Measurements from ENCODE around the gene TPSB2. TPM values are rescaled to one million over a fixed set of nuclear protein-coding genes. Genes with fewer than 3 reads are reported as not detected.

The TPSB2 gene
- total RNA-seq, 1 donor from 2014 or later: not detected

DNA sequence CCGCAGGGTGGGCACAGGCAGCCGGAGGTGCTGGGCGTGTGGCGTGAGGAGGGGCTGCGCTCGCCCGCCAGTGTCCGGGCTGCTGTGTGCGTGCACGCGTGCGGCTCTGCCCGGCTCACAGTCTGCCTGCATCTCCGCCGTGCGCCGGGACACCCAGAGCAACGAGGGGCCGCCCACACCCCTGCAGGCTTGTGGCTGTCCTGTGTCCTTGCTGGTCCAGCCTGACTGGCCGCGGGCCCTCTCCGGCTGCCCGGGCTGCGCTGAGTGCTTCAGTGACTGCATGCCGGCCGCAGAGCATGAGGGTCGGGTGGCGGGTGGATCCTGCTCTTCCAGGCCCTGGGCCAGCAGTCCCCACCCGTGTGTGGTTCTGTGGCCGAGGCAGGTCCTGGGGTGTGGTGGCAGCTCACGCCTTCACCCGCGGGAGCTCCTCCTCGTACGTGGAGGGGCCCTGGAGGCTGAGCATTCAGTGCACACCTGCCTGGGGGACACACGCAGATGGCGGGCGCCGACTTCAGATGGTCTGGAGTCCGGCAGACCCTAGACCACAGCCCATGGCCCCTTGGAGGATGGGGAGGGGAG is 17.3 kb downstream of the TPSB2 start:
- DNase-seq (ENCODE audit: low read depth): no peak
- Histone ChIP-seq H3K27me3 (ENCODE audit: control insufficient read depth, insufficient read depth, low read length) (no peaks in the 10 kb centered on the region), H3K36me3 (ENCODE audit: control insufficient read depth, insufficient read depth, low read length) (no peaks in the 10 kb centered on the region), H3K4me3 (ENCODE audit: low read depth, low read length) (no peak overlapping the region)
- TF ChIP-seq, protein P1, sequence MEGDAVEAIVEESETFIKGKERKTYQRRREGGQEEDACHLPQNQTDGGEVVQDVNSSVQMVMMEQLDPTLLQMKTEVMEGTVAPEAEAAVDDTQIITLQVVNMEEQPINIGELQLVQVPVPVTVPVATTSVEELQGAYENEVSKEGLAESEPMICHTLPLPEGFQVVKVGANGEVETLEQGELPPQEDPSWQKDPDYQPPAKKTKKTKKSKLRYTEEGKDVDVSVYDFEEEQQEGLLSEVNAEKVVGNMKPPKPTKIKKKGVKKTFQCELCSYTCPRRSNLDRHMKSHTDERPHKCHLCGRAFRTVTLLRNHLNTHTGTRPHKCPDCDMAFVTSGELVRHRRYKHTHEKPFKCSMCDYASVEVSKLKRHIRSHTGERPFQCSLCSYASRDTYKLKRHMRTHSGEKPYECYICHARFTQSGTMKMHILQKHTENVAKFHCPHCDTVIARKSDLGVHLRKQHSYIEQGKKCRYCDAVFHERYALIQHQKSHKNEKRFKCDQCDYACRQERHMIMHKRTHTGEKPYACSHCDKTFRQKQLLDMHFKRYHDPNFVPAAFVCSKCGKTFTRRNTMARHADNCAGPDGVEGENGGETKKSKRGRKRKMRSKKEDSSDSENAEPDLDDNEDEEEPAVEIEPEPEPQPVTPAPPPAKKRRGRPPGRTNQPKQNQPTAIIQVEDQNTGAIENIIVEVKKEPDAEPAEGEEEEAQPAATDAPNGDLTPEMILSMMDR (IDR thresholded peaks at IDR 0.05; ENCODE audit: insufficient read depth, low read length, poor library complexity, severe bottlenecking): no peak

GRCh38 chr16:1211451-1212268 is 18.3 kb downstream of the TPSB2 start:
- Histone ChIP-seq H3K4me3 (ENCODE audit: low read depth, low read length) (no peak overlapping the region), H3K36me3 (ENCODE audit: control insufficient read depth, insufficient read depth, low read length) (no peaks in the 10 kb centered on the region), H3K27me3 (ENCODE audit: control insufficient read depth, insufficient read depth, low read length) (no peaks in the 10 kb centered on the region)
- TF ChIP-seq, protein P1 (IDR thresholded peaks at IDR 0.05; ENCODE audit: insufficient read depth, low read length, poor library complexity, severe bottlenecking): no peak
- DNase-seq (ENCODE audit: low read depth): no peak

GRCh38 chr16:1210461-1210860 is 19.5 kb downstream of the TPSB2 start:
- Histone ChIP-seq H3K27me3 (ENCODE audit: control insufficient read depth, insufficient read depth, low read length) (no peaks in the 10 kb centered on the region), H3K4me3 (ENCODE audit: low read depth, low read length) (no peak overlapping the region), H3K36me3 (ENCODE audit: control insufficient read depth, insufficient read depth, low read length) (no peaks in the 10 kb centered on the region)
- DNase-seq (ENCODE audit: low read depth): no peak
- TF ChIP-seq, protein P1 (IDR thresholded peaks at IDR 0.05; ENCODE audit: insufficient read depth, low read length, poor library complexity, severe bottlenecking): no peak

DNA sequence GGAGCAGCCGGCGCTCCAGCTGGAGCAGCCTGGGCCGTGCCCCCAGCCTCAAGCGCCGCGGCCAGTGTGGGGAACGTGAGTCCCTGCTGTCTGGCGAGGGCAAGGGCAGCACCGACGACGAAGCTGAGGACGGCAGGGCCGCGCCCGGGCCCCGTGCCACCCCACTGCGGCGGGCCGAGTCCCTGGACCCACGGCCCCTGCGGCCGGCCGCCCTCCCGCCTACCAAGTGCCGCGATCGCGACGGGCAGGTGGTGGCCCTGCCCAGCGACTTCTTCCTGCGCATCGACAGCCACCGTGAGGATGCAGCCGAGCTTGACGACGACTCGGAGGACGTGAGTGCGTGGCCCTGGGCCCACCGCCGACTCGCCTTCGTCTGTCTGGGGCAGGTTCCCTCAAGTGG is 20.9 kb downstream of the TPSB2 start:
- DNase-seq (ENCODE audit: low read depth): no peak
- Histone ChIP-seq H3K4me3 (ENCODE audit: low read depth, low read length) (no peak overlapping the region), H3K27me3 (ENCODE audit: control insufficient read depth, insufficient read depth, low read length) (peaks cover 2% of the 10 kb centered on the region), H3K36me3 (ENCODE audit: control insufficient read depth, insufficient read depth, low read length) (no peaks in the 10 kb centered on the region)
- TF ChIP-seq, protein P1 (IDR thresholded peaks at IDR 0.05; ENCODE audit: insufficient read depth, low read length, poor library complexity, severe bottlenecking): no peak

DNA sequence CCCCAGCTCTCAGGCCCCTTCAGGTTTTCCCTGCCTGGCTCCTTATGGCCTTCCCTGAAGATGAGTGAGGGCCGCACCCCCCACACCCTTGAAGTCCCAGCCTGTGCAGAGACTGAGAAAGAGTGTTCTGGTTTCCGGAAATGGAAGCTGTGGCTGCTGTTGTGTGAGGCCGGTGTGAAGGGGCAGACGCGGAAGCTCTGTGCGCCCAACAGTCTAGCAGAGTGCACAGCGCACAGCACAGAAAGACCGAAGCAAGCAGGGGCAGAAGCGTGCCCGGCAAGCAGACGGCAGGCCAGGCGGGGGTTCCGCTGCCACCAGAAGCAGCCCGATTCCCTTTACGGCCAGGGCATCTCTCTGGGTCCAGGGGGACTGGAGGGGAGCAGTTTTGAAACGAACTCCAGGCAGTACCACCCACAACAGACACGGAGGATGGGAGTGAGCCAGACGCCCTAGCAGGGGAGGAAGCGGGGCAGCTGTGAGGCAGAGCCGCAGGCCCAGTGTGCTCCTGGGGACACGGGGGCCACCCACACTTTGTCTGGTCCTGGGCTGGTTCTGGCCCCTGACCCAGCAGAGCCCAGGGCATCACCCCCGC is 21.6 kb downstream of the TPSB2 start:
- no peak overlapping the region for H3K4me3 ChIP-seq (ENCODE audit: low read depth, low read length)
- TF ChIP-seq, protein P1 (IDR thresholded peaks at IDR 0.05; ENCODE audit: insufficient read depth, low read length, poor library complexity, severe bottlenecking): no peak
- H3K27me3 ChIP-seq (ENCODE audit: control insufficient read depth, insufficient read depth, low read length): peaks cover 2% of the 10 kb centered on the region
- no peaks in the 10 kb centered on the region for H3K36me3 ChIP-seq (ENCODE audit: control insufficient read depth, insufficient read depth, low read length)
- DNase-seq (ENCODE audit: low read depth): no peak
